DMS 273 treated with DMSO at 0.1 percent for 48 hours (cell line): Measurements from ENCODE around the gene APOBEC2.

Experiments
- DNase-seq: peaks from one replicate; lab custom pipeline; 2025; lab: John Stamatoyannopoulos, UW

APOBEC2 gene

GRCh38 chr6:41037107-41037900 is 15.7 kb upstream of the APOBEC2 start:
- DNase-seq, result no peak

- no peak for DNase-seq
Observed at GRCh38 chr6:41038205-41038604, 14.8 kb upstream of the APOBEC2 start.

GRCh38 chr6:41039060-41039998 is 13.7 kb upstream of the APOBEC2 start, which contains the start of gene UNC5CL:
Gene UNC5CL (minus strand): TSS chr6:41039221. CDS start chr6:41035074, 4,147 bp downstream.
- DNase-seq, result no peak

- DNase-seq, result no peak
Observed at GRCh38 chr6:41040101-41040939, 12.7 kb upstream of the APOBEC2 start.

GRCh38 chr6:41040940-41041536 is 12.0 kb upstream of the APOBEC2 start:
- no peak for DNase-seq

GRCh38 chr6:41042226-41043055 is 10.6 kb upstream of the APOBEC2 start, which contains the start of gene TSPO2:
Gene TSPO2 (plus strand): TSS chr6:41042467. CDS start chr6:41042986, 519 bp downstream.
- DNase-seq, result no peak

- no peak for DNase-seq
Observed at GRCh38 chr6:41043151-41043550, 9.9 kb upstream of the APOBEC2 start.

- DNase-seq, result no peak
Observed at GRCh38 chr6:41045664-41046063, 7.3 kb upstream of the APOBEC2 start.

- no peak for DNase-seq
Observed at GRCh38 chr6:41046084-41046483, 6.9 kb upstream of the APOBEC2 start.

- DNase-seq, result no peak
Observed at GRCh38 chr6:41047306-41047705, 5.7 kb upstream of the APOBEC2 start.

- no peak for DNase-seq
Observed at GRCh38 chr6:41047745-41048732, 5.0 kb upstream of the APOBEC2 start.

- no peak for DNase-seq
Observed at GRCh38 chr6:41049521-41049920, 3.5 kb upstream of the APOBEC2 start.

- DNase-seq, result no peak
Observed at GRCh38 chr6:41049955-41050354, 3.0 kb upstream of the APOBEC2 start.

- no peak for DNase-seq
Observed at GRCh38 chr6:41050536-41050935, 2.5 kb upstream of the APOBEC2 start.

- DNase-seq, result no peak
Observed at GRCh38 chr6:41051873-41052272, 1.1 kb upstream of the APOBEC2 start.

- DNase-seq, result no peak
Observed at GRCh38 chr6:41054511-41054910, 1.5 kb downstream of the APOBEC2 start.

GRCh38 chr6:41055149-41055548 is 2.1 kb downstream of the APOBEC2 start:
- DNase-seq, result no peak

GRCh38 chr6:41056768-41057490 is 3.9 kb downstream of the APOBEC2 start:
- DNase-seq, result no peak

- no peak for DNase-seq
Observed at GRCh38 chr6:41058783-41059181, 5.8 kb downstream of the APOBEC2 start.
